HG02938 (cell line): Measurements from ENCODE around the gene NCAPD3.

Experiments used
- ATAC-seq: cut with Tn5 transposase; IDR thresholded peaks from one replicate; pipeline ENCODE4 v1.9.1; 2021; ENCODE audit warnings: mild to moderate bottlenecking, moderate library complexity; ENCODE audit not compliant: unreplicated experiment

Gene NCAPD3

GRCh38 chr11:134170919-134171281 lies 52.9 kb downstream of the NCAPD3 start:
- ATAC-seq: no peak

GRCh38 chr11:134170177-134170918 lies 53.4 kb downstream of the NCAPD3 start:
- ATAC-seq: no peak

- no peak for ATAC-seq
Measured at GRCh38 chr11:134164490-134165370, 59.0 kb downstream of the NCAPD3 start.

- no peak for ATAC-seq
Measured at GRCh38 chr11:134159652-134160051, 64.1 kb downstream of the NCAPD3 start.

GRCh38 chr11:134158023-134158422 lies 65.7 kb downstream of the NCAPD3 start:
- ATAC-seq: no peak

GRCh38 chr11:134157451-134157850 lies 66.3 kb downstream of the NCAPD3 start:
- no peak for ATAC-seq

GRCh38 chr11:134155946-134156865 lies 67.6 kb downstream of the NCAPD3 start:
- no peak for ATAC-seq

- no peak for ATAC-seq
Measured at GRCh38 chr11:134155456-134155855, 68.3 kb downstream of the NCAPD3 start.

- no peak for ATAC-seq
Measured at GRCh38 chr11:134154441-134154840, 69.3 kb downstream of the NCAPD3 start.

- no peak for ATAC-seq
Measured at GRCh38 chr11:134153147-134153905, 70.4 kb downstream of the NCAPD3 start.

GRCh38 chr11:134152696-134153095 lies 71.1 kb downstream of the NCAPD3 start:
- no peak for ATAC-seq

- ATAC-seq: no peak
Measured at GRCh38 chr11:134151083-134151747, 72.6 kb downstream of the NCAPD3 start.

- no peak for ATAC-seq
Measured at GRCh38 chr11:134150195-134150903, 73.4 kb downstream of the NCAPD3 start.

GRCh38 chr11:134149371-134149770 lies 74.4 kb downstream of the NCAPD3 start:
- no peak for ATAC-seq

- ATAC-seq: no peak
Measured at GRCh38 chr11:134146598-134146997, 77.2 kb downstream of the NCAPD3 start.

GRCh38 chr11:134145715-134146114 lies 78.1 kb downstream of the NCAPD3 start:
- ATAC-seq: no peak

GRCh38 chr11:134144744-134145143 lies 79.0 kb downstream of the NCAPD3 start:
- ATAC-seq: no peak

- ATAC-seq: no peak
Measured at GRCh38 chr11:134143801-134144200, 80.0 kb downstream of the NCAPD3 start.

- ATAC-seq: no peak
Measured at GRCh38 chr11:134142536-134142935, 81.2 kb downstream of the NCAPD3 start.
